GM12878 (cell line): ENCODE measurements around the gene LRRC4B.

Experiments used
- CTCF ChIP-seq, 3 experiments: IDR thresholded peaks in 2 of 3; conservative IDR thresholded peaks in 1 of 3; 2 replicates each; pipeline ENCODE4 v1.5.1; 2011; ENCODE audit warnings: low read depth in 3 of 3, low read length in 3 of 3, mild to moderate bottlenecking in 3 of 3, control low read depth in 2 of 3, moderate library complexity in 2 of 3, inconsistent platforms in 1 of 3, mixed read lengths in 1 of 3; ENCODE audit not compliant: control insufficient read depth in 2 of 3, insufficient read depth in 1 of 3; ENCODE audit errors: extremely low read depth in 1 of 3
- ESRRA ChIP-seq: IDR thresholded peaks from 2 replicates; pipeline ENCODE4 v1.6.1; 2012; ENCODE audit warnings: mild to moderate bottlenecking, low read length, improper control_type of control experiment
- ETV6 ChIP-seq, 2 experiments: fragments of 450-650 bp in 1 of 2; IDR thresholded peaks in 1 of 2; conservative IDR thresholded peaks in 1 of 2; 2 replicates each; pipeline ENCODE4 v1.6.1; 2014; ENCODE audit warnings: antibody characterized with exemption in 1 of 2, borderline replicate concordance in 1 of 2, low read depth in 1 of 2, mild to moderate bottlenecking in 1 of 2, moderate library complexity in 1 of 2
- GABPA ChIP-seq: IDR thresholded peaks from 2 replicates; pipeline ENCODE4 v1.6.1; 2014; ENCODE audit warnings: antibody characterized with exemption, low read depth, mild to moderate bottlenecking, inconsistent platforms
- PKNOX1 ChIP-seq: fragments of 450-650 bp; IDR thresholded peaks from 2 replicates; pipeline ENCODE4 v1.6.1; 2016; ENCODE audit warnings: mild to moderate bottlenecking
- RAD21 ChIP-seq: IDR thresholded peaks from 2 replicates; pipeline ENCODE4 v1.6.1; 2011; ENCODE audit warnings: mild to moderate bottlenecking, low read depth, low read length, moderate library complexity; ENCODE audit not compliant: insufficient read depth
- RB1 ChIP-seq: fragments of 450-650 bp; formaldehyde crosslinking; IDR thresholded peaks from 2 replicates; pipeline ENCODE4 v1.6.1; 2017; ENCODE audit warnings: mild to moderate bottlenecking, borderline replicate concordance
- RELA ChIP-seq: fragments of 450-650 bp; IDR thresholded peaks from 2 replicates; pipeline ENCODE4 v1.8.0; 2014; ENCODE audit warnings: borderline replicate concordance; ENCODE audit not compliant: partially characterized antibody
- SIN3A ChIP-seq: IDR thresholded peaks from 2 replicates; pipeline ENCODE4 v1.6.1; 2012; ENCODE audit warnings: low read depth, low read length, improper control_type of control experiment
- TARDBP ChIP-seq: IDR thresholded peaks from 2 replicates; pipeline ENCODE4 v1.6.1; 2016; ENCODE audit warnings: borderline replicate concordance
- USF1 ChIP-seq: IDR thresholded peaks from 2 replicates; pipeline ENCODE4 v1.6.1; 2011; ENCODE audit warnings: borderline replicate concordance, low read depth, mild to moderate bottlenecking, moderate library complexity, mixed read lengths, low read length; ENCODE audit not compliant: insufficient read depth; ENCODE audit errors: extremely low read length
- YY1 ChIP-seq: IDR thresholded peaks from 2 replicates; pipeline ENCODE4 v1.6.1; 2011; ENCODE audit warnings: low read depth, mild to moderate bottlenecking, low read length

GRCh38 chr19:50496189-50497021 lies 71.8 kb downstream of the LRRC4B start:
- TF ChIP-seq GABPA (no peak), PKNOX1 (no peak), CTCF (IDR thresholded peaks at IDR 0.05 in 2 of 3, conservative IDR thresholded peaks at IDR 0.05 in 1 of 3; ENCODE audit: control insufficient read depth in 2 of 3, extremely low read depth in 1 of 3, insufficient read depth in 1 of 3, low read depth in 3 of 3, low read length in 3 of 3) (no peak), RELA (no peak), RAD21 (no peak), YY1 (no peak), ETV6 (conservative IDR thresholded peaks at IDR 0.05 in 1 of 2, IDR thresholded peaks at IDR 0.05 in 1 of 2; ENCODE audit: borderline replicate concordance in 1 of 2, low read depth in 1 of 2) (no peak), RB1 (no peak), SIN3A (no peak), USF1 (no peak), TARDBP (no peak), ESRRA (no peak)
